Adrenal gland (tissue), 12 donors: ENCODE data around the gene RNF212. TPM values are rescaled to one million over a fixed set of nuclear protein-coding genes. Genes with fewer than 3 reads are reported as not detected.

Experiments used
- DNase-seq, 7 donors: peaks; one replicate each; pipeline ENCODE4 v3.0.0-alpha.2; 2019 to 2020
- H3K27ac ChIP-seq, 5 donors: fragments of 200-600 bp; sonication (generic) in 4 of 5; 1 replicate in 3 of 5; 2 replicates in 2 of 5; pipeline versions ENCODE4 v1.5.1 to v1.8.0; 2016 to 2020; ENCODE audit warnings: mild to moderate bottlenecking in 1 of 5
- H3K27me3 ChIP-seq: fragments of 200-600 bp; 2 replicates; pipeline ENCODE4 v1.8.0; 2021
- H3K36me3 ChIP-seq, 2 donors: fragments of 200-600 bp; replicated peaks in 1 of 2; 1 replicate in 1 of 2; 2 replicates in 1 of 2; pipeline versions ENCODE4 v1.5.1 to v1.8.0; 2018 to 2022
- H3K4me1 ChIP-seq, 2 donors: fragments of 200-600 bp; replicated peaks in 1 of 2; 1 replicate in 1 of 2; 2 replicates in 1 of 2; pipeline versions ENCODE4 v1.5.1 to v1.8.0; 2018 to 2021
- H3K4me3 ChIP-seq, 4 donors: fragments of 200-600 bp; sonication (generic) in 3 of 4; one replicate each; pipeline ENCODE4 v1.5.1; 2016 to 2018
- H3K9me3 ChIP-seq, 3 donors: fragments of 200-600 bp; sonication (generic) in 1 of 3; replicated peaks in 1 of 3; 1 replicate in 2 of 3; 2 replicates in 1 of 3; pipeline versions ENCODE4 v1.5.1 to v1.8.0; 2016 to 2021
- POLR2A ChIP-seq, 2 donors: fragments of 450-650 bp; IDR thresholded peaks; one replicate each; pipeline ENCODE4 v1.6.1; 2017; ENCODE audit warnings: antibody characterized with exemption in 2 of 2, mild to moderate bottlenecking in 2 of 2, moderate library complexity in 1 of 2
- WGBS, 4 donors: extraction: QIAGEN DNeasy Blood & Tissue Kit in 2 of 4; methylation state at CpG; one replicate each; pipeline versions ENCODE4 v1.1.5 to v1.1.7; 2013 to 2017; 5-methylcytosine and 5-hydroxymethylcytosine counted together
- intact Hi-C, 2 donors: fragments of 100-400 bp; cut with DNase I; formaldehyde crosslinking; loops; one replicate each; pipeline versions ENCODE4 v1.14.1 to v1.15.0; 2022 to 2023
- polyA plus RNA-seq, 3 donors: library from polyadenylated mRNA; stranded (reverse); fragments of 200-250 nt in 2 of 3; fragments of 350-450 nt in 1 of 3; fragmentation: Illumina TruSeq in 1 of 3; extraction: RNeasy Lipid Tissue Mini Kit (QIAGEN cat#74804) in 1 of 3; gene quantifications; one replicate each; pipeline ENCODE4 v1.2.3, GENCODE V29; 2013 to 2014
- total RNA-seq, 9 donors: library from RNA; depleted of rRNA in 4 of 9; stranded (reverse); fragments of >200 nt in 4 of 9; fragments of 120-200 nt in 1 of 9; fragmentation: NEBNext Ultra II Directional in 1 of 9; extraction: Animal tissue kit (Norgen Biotek cat#: 25700) in 1 of 9; gene quantifications; one replicate each; pipeline versions ENCODE4 v1.1.0 to v1.2.4, GENCODE V29; 2013 to 2023
- TF ChIP-seq, protein P1 (sequence below), 6 experiments: fragments of 450-650 bp in 4 of 6; fragments of 200-600 bp in 2 of 6; sonication (generic) in 1 of 6; IDR thresholded peaks; 1 replicate in 5 of 6; 2 replicates in 1 of 6; pipeline versions ENCODE4 v1.5.1 to v1.8.0; 2016 to 2021; ENCODE audit warnings: antibody characterized with exemption in 6 of 6, mild to moderate bottlenecking in 2 of 6, moderate library complexity in 1 of 6
- donor health status: healthy with polysubstance abuse.
- donor health status: Bipolar disorder and iron deficiency.
- donor health status: DM: yes; HTN: yes; CAD: no.
- donor health status: DM: no; HTN: no; CAD: no.
- donor health status: DM: no; HTN: no; CAD: no.
- donor health status: DM: yes; HTN: yes; CAD: no.

The RNF212 gene
- total and polyA plus RNA-seq, 12 donors, result 1.3 to 9.5 (median 2.4) TPM; not detected in 1

DNA sequence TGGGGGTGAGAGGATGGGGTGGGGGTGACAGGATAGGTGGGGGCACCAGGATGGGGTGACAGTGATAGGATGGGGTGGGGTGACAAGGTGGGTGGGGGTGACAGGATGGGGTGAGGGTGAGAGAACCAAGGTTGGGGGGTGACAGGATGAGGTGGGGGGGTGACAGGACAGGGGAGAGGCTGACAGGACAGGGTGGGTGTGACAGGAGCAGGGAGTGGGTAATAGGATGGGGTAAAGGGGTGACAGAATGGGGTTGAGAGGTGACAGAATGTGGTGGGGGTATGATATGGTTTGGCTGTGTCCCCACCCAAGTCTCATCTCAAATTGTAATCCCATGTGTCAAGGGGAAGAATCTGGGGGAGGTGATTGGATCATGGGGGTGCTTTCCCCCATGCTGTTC, 26.0 kb downstream of the RNF212 start:
- no peaks in the 10 kb centered on the region for H3K36me3 ChIP-seq
- no peak for DNase-seq
- TF ChIP-seq, protein P1, sequence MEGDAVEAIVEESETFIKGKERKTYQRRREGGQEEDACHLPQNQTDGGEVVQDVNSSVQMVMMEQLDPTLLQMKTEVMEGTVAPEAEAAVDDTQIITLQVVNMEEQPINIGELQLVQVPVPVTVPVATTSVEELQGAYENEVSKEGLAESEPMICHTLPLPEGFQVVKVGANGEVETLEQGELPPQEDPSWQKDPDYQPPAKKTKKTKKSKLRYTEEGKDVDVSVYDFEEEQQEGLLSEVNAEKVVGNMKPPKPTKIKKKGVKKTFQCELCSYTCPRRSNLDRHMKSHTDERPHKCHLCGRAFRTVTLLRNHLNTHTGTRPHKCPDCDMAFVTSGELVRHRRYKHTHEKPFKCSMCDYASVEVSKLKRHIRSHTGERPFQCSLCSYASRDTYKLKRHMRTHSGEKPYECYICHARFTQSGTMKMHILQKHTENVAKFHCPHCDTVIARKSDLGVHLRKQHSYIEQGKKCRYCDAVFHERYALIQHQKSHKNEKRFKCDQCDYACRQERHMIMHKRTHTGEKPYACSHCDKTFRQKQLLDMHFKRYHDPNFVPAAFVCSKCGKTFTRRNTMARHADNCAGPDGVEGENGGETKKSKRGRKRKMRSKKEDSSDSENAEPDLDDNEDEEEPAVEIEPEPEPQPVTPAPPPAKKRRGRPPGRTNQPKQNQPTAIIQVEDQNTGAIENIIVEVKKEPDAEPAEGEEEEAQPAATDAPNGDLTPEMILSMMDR (IDR thresholded peaks at IDR 0.05), result no peak
- TF ChIP-seq POLR2A (IDR thresholded peaks at IDR 0.05), result no peak

DNA sequence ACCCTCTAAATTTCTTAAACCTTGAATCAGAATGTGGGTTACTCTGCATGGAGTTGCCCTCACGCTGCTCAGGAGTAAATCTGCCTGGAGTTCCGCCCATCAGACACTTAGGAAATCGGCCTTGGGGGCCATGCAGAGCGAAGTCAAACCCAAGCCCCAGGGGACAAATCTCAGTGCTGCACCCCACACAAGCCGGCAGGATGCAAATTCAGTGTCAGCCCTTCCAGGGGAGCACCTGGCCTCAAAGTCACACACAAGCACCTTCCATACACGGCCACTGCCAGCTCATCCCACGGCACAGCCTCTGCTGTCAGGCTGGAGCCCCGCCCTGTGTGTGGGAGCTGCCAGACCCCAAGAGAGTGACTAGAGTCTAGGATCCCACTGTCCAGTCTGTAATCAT, 27.4 kb downstream of the RNF212 start:
- no peaks in the 10 kb centered on the region for H3K9me3 ChIP-seq
- no peaks in the 10 kb centered on the region for H3K36me3 ChIP-seq
- TF ChIP-seq, protein P1 (IDR thresholded peaks at IDR 0.05), result no peak
- no peak for TF ChIP-seq POLR2A (IDR thresholded peaks at IDR 0.05)
- H3K4me1 ChIP-seq, result peaks cover 0 to 3% of the 10 kb centered on the region in 2 donors
- no peak overlapping the region for H3K27ac ChIP-seq
- H3K27me3 ChIP-seq, result no peaks in the 10 kb centered on the region
- DNase-seq, result peak in 1 of 7 donors; percentile 29
- intact Hi-C loops, result no loop called here
- no peak overlapping the region for H3K4me3 ChIP-seq
- 56 to 73% (median 65%) methylated on average over 6 to 8 of the region's 8 CpGs for WGBS, 4 donors

More for the DNA sequence above, 26.0 kb downstream of the RNF212 start:
- Histone ChIP-seq H3K27me3 (no peaks in the 10 kb centered on the region), H3K9me3 (no peaks in the 10 kb centered on the region), H3K4me1 (no peaks in the 10 kb centered on the region), H3K27ac (no peak overlapping the region), H3K4me3 (no peak overlapping the region)
- intact Hi-C loops, result no loop called here

DNA sequence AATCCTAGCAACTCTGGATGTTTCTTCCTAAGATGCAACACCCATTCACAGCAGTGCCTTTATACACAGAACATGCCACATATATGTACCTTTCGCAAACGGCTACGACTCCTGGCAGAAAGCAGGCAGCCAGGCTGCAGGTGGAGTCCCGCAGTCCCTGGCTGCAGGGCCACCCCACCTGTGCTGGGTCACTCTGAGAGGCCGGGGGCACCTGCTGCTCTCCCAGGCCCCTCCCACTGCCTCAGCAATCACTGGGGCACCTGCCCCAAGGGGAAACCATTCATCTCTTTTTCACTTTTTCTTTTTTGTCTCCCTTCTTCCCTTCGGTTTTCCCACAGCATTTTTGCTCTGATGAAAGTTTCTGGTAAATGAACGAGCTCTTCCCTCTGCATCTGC, 28.0 kb downstream of the RNF212 start:
- peak in 1 of 7 donors; percentile 5 for DNase-seq
- Histone ChIP-seq H3K36me3 (no peaks in the 10 kb centered on the region), H3K4me1 (peaks cover 0 to 3% of the 10 kb centered on the region in 2 donors), H3K27me3 (no peaks in the 10 kb centered on the region), H3K27ac (no peak overlapping the region), H3K4me3 (no peak overlapping the region), H3K9me3 (no peaks in the 10 kb centered on the region)
- intact Hi-C loops, result no loop called here
- WGBS, 4 donors, result 87 to 91% (median 90%) methylated on average over 7 of the region's 7 CpGs
- TF ChIP-seq, protein P1 (IDR thresholded peaks at IDR 0.05), result no peak

DNA sequence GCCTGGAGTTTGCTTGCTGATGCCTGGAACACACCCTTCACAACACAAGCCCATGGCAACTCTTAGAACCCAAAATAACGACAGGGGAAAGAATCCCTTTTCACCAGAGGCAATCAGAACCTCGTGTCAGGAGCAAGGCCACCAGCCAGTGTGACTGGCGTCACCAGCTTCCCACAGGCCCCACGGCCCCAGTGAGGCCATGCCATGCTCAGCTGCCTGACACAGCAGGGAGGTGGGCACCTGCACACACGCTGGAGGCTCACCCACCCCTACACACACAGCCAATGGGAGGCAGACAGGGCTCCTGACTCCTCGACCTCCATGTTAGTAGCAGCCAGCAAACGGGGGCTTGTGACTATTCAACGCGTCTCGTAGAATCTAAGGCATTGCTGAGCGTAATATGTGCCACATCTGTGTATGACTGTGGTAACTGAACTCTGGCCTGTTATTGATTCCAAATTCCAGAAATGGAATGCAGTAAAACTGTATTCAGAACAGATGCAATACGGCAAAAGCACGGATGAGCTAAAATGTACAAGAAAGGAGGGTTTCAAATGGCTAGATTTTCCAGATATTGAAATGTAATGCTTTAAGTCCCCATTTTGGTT, 28.5 kb downstream of the RNF212 start:
- intact Hi-C loops, result no loop called here
- Histone ChIP-seq H3K27me3 (no peaks in the 10 kb centered on the region), H3K36me3 (no peaks in the 10 kb centered on the region), H3K27ac (no peak overlapping the region), H3K4me3 (no peak overlapping the region), H3K4me1 (peaks cover 0 to 3% of the 10 kb centered on the region in 2 donors), H3K9me3 (no peaks in the 10 kb centered on the region)
- 78 to 81% (median 79%) methylated on average over 10 to 13 of the region's 13 CpGs for WGBS, 4 donors
- TF ChIP-seq, protein P1 (IDR thresholded peaks at IDR 0.05), result no peak
- no peak for TF ChIP-seq POLR2A (IDR thresholded peaks at IDR 0.05)
- peak in 1 of 7 donors; percentile 17 for DNase-seq
